HEK293 (cell line): ENCODE data around the gene THSD4.

Experiments used
- CTCF ChIA-PET: fragments of 350-600 bp; formaldehyde crosslinking; extraction: SDS; loops from one replicate; lab custom pipeline; 2021; ENCODE audit warnings: antibody characterized with exemption; lab: Yijun Ruan, JAX
- POLR2A ChIA-PET: fragments of 300-600 bp; formaldehyde crosslinking; extraction: SDS; loops from one replicate; lab custom pipeline; 2020; ENCODE audit warnings: antibody characterized with exemption, inconsistent platforms; lab: Yijun Ruan, JAX
- H3K27ac ChIP-seq: fragments of 200-500 bp; sonication (Bioruptor generic); 2 replicates; pipeline ENCODE4 v1.5.1; 2014; ENCODE audit warnings: low read depth, low read length, control low read depth, inconsistent platforms; ENCODE audit errors: extremely low read depth
- H3K36me3 ChIP-seq, 2 experiments: fragments of 200-500 bp in 1 of 2; sonication (Bioruptor generic) in 1 of 2; 1 replicate in 1 of 2; 2 replicates in 1 of 2; pipeline ENCODE4 v1.5.1; 2014 to 2017; ENCODE audit warnings: inconsistent platforms in 2 of 2, low read length in 2 of 2; ENCODE audit not compliant: control insufficient read depth in 2 of 2, insufficient read depth in 1 of 2
- H3K4me1 ChIP-seq: fragments of 200-500 bp; sonication (Bioruptor generic); 2 replicates; pipeline ENCODE4 v1.5.1; 2014; ENCODE audit warnings: mild to moderate bottlenecking, low read length, inconsistent platforms; ENCODE audit not compliant: control insufficient read depth, insufficient read depth
- H3K4me3 ChIP-seq: 2 replicates; pipeline ENCODE4 v1.5.1; 2011; ENCODE audit warnings: low read depth, mild to moderate bottlenecking, control low read depth, low read length, moderate library complexity
- H3K9me3 ChIP-seq: fragments of 200-500 bp; sonication (Bioruptor generic); 2 replicates; pipeline ENCODE4 v1.5.1; 2014; ENCODE audit warnings: low read depth, low read length, inconsistent platforms; ENCODE audit not compliant: control insufficient read depth, insufficient read depth
- AEBP2 ChIP-seq: fragments of 450-650 bp; formaldehyde crosslinking; IDR thresholded peaks from 2 replicates; pipeline ENCODE4 v1.5.1; 2016; ENCODE audit warnings: missing biosample characterization, missing genetic modification characterization, borderline replicate concordance
- EGR2 ChIP-seq: fragments of 450-650 bp; formaldehyde crosslinking; IDR thresholded peaks from 2 replicates; pipeline ENCODE4 v1.5.1; 2016; ENCODE audit warnings: low read depth, missing biosample characterization, missing genetic modification characterization
- GLIS2 ChIP-seq: fragments of 450-650 bp; formaldehyde crosslinking; IDR thresholded peaks from 2 replicates; pipeline ENCODE4 v1.5.1; 2016; ENCODE audit warnings: missing biosample characterization, missing genetic modification characterization
- SP3 ChIP-seq: fragments of 450-650 bp; formaldehyde crosslinking; IDR thresholded peaks from 2 replicates; pipeline ENCODE4 v1.5.1; 2016; ENCODE audit warnings: missing biosample characterization, missing genetic modification characterization
- TSHZ1 ChIP-seq: fragments of 450-650 bp; formaldehyde crosslinking; IDR thresholded peaks from 2 replicates; pipeline ENCODE4 v1.5.1; 2016; ENCODE audit warnings: missing biosample characterization, missing genetic modification characterization, borderline replicate concordance
- YY1 ChIP-seq: fragments of 450-650 bp; formaldehyde crosslinking; IDR thresholded peaks from 2 replicates; pipeline ENCODE4 v1.5.1; 2018; ENCODE audit warnings: missing biosample characterization, missing genetic modification characterization
- ZBTB10 ChIP-seq: fragments of 450-650 bp; formaldehyde crosslinking; IDR thresholded peaks from 2 replicates; pipeline ENCODE4 v1.5.1; 2016; ENCODE audit warnings: missing biosample characterization, missing genetic modification characterization
- ZBTB20 ChIP-seq: fragments of 450-650 bp; formaldehyde crosslinking; IDR thresholded peaks from 2 replicates; pipeline ENCODE4 v1.5.1; 2016; ENCODE audit warnings: missing biosample characterization, missing genetic modification characterization
- ZFP41 ChIP-seq: fragments of 450-650 bp; formaldehyde crosslinking; IDR thresholded peaks from 2 replicates; pipeline ENCODE4 v1.5.1; 2016; ENCODE audit warnings: missing biosample characterization, missing genetic modification characterization, borderline replicate concordance
- ZNF214 ChIP-seq: fragments of 450-650 bp; formaldehyde crosslinking; IDR thresholded peaks from 2 replicates; pipeline ENCODE4 v1.5.1; 2017; ENCODE audit warnings: missing biosample characterization, mild to moderate bottlenecking, missing genetic modification characterization, borderline replicate concordance
- ZNF24 ChIP-seq: fragments of 450-650 bp; formaldehyde crosslinking; IDR thresholded peaks from 2 replicates; pipeline ENCODE4 v1.5.1; 2016; ENCODE audit warnings: missing biosample characterization, missing genetic modification characterization
- ZNF26 ChIP-seq: fragments of 450-650 bp; formaldehyde crosslinking; IDR thresholded peaks from 2 replicates; pipeline ENCODE4 v1.5.1; 2016; ENCODE audit warnings: missing biosample characterization, missing genetic modification characterization
- ZNF404 ChIP-seq: fragments of 450-650 bp; formaldehyde crosslinking; IDR thresholded peaks from 2 replicates; pipeline ENCODE4 v1.5.1; 2017; ENCODE audit warnings: missing biosample characterization, missing genetic modification characterization
- ZNF473 ChIP-seq: fragments of 450-650 bp; formaldehyde crosslinking; IDR thresholded peaks from 2 replicates; pipeline ENCODE4 v1.5.1; 2017; ENCODE audit warnings: missing biosample characterization, missing genetic modification characterization
- ZNF521 ChIP-seq: fragments of 450-650 bp; formaldehyde crosslinking; IDR thresholded peaks from 2 replicates; pipeline ENCODE4 v1.5.1; 2017; ENCODE audit warnings: missing biosample characterization, mild to moderate bottlenecking, missing genetic modification characterization
- ZNF529 ChIP-seq: fragments of 450-650 bp; formaldehyde crosslinking; IDR thresholded peaks from 2 replicates; pipeline ENCODE4 v1.5.1; 2017; ENCODE audit warnings: missing genetic modification characterization, missing biosample characterization; ENCODE audit not compliant: insufficient replicate concordance
- ZNF544 ChIP-seq: fragments of 450-650 bp; formaldehyde crosslinking; IDR thresholded peaks from 2 replicates; pipeline ENCODE4 v1.5.0; 2017; ENCODE audit warnings: missing biosample characterization, missing genetic modification characterization
- ZNF555 ChIP-seq: fragments of 450-650 bp; formaldehyde crosslinking; conservative IDR thresholded peaks from 2 replicates; pipeline ENCODE4 v1.5.1; 2017; ENCODE audit warnings: missing biosample characterization, mild to moderate bottlenecking, missing genetic modification characterization, inconsistent platforms
- ZNF580 ChIP-seq: fragments of 450-650 bp; formaldehyde crosslinking; IDR thresholded peaks from 2 replicates; pipeline ENCODE4 v1.5.1; 2016; ENCODE audit warnings: missing biosample characterization, missing genetic modification characterization
- ZNF600 ChIP-seq: fragments of 450-650 bp; formaldehyde crosslinking; IDR thresholded peaks from 2 replicates; pipeline ENCODE4 v1.5.1; 2016; ENCODE audit warnings: missing biosample characterization, missing genetic modification characterization
- ZNF645 ChIP-seq: fragments of 450-650 bp; formaldehyde crosslinking; IDR thresholded peaks from 2 replicates; pipeline ENCODE4; 2016; ENCODE audit warnings: missing biosample characterization, missing genetic modification characterization
- ZSCAN30 ChIP-seq: fragments of 450-650 bp; IDR thresholded peaks from 2 replicates; pipeline ENCODE4 v1.5.1; 2018; ENCODE audit warnings: missing biosample characterization, mild to moderate bottlenecking, missing genetic modification characterization, moderate library complexity
- ZSCAN5A ChIP-seq: fragments of 450-650 bp; formaldehyde crosslinking; IDR thresholded peaks from 2 replicates; pipeline ENCODE4 v1.5.1; 2016; ENCODE audit warnings: missing biosample characterization, missing genetic modification characterization

THSD4 gene

GRCh38 chr15:71110405-71111180 lies 4.7 kb upstream of the THSD4 start:
- ChIA-PET POLR2A (no interaction called here), CTCF (no interaction called here)
- Histone ChIP-seq H3K4me3 (no peak overlapping the region), H3K36me3 (no peaks in the 10 kb centered on the region), H3K9me3 (no peaks in the 10 kb centered on the region), H3K4me1 (no peaks in the 10 kb centered on the region), H3K27ac (no peak overlapping the region)
- no peak for TF ChIP-seq ZNF214
- TF ChIP-seq YY1 (tag by site-specific recombination): no peak
- no peak for TF ChIP-seq ZNF580 (tag by site-specific recombination)
- TF ChIP-seq TSHZ1 (tag by site-specific recombination): no peak
- no peak for TF ChIP-seq SP3 (tag by site-specific recombination)
- no peak for TF ChIP-seq ZNF473
- TF ChIP-seq ZNF645: no peak
- no peak for TF ChIP-seq ZNF529 (tag by site-specific recombination)
- no peak for TF ChIP-seq ZNF544 (tag by site-specific recombination)
- no peak for TF ChIP-seq AEBP2 (tag by site-specific recombination)
- TF ChIP-seq ZNF404: no peak

GRCh38 chr15:71111181-71111565 lies 4.1 kb upstream of the THSD4 start:
- Histone ChIP-seq H3K27ac (no peak overlapping the region), H3K4me1 (no peaks in the 10 kb centered on the region), H3K4me3 (no peak overlapping the region), H3K9me3 (no peaks in the 10 kb centered on the region), H3K36me3 (no peaks in the 10 kb centered on the region)
- POLR2A ChIA-PET: no interaction called here
- CTCF ChIA-PET: interaction anchor here (1.4 to 3.1 kb wide), 2 partner anchors 10 to 100 kb away, joined by 4 to 10 read pairs; no protein-coding TSS in a partner anchor
- TF ChIP-seq EGR2 (no peak), ZNF600 (tag by site-specific recombination) (no peak), ZBTB20 (tag by site-specific recombination) (no peak), GLIS2 (tag by site-specific recombination) (no peak), ZSCAN5A (tag by site-specific recombination) (no peak), ZNF24 (no peak), ZBTB10 (tag by site-specific recombination) (no peak), ZNF521 (tag by site-specific recombination) (no peak), ZNF26 (no peak), ZFP41 (tag by site-specific recombination) (no peak), ZSCAN30 (tag by site-specific recombination) (no peak), ZNF555 (tag by site-specific recombination) (no peak)
